Dermis microvascular lymphatic vessel endothelial cell (primary cell): Measurements from ENCODE around the gene MEGF8. TPM values are rescaled to one million over a fixed set of nuclear protein-coding genes. Genes with fewer than 3 reads are reported as not detected.
"Not testable (repeated sequence)": the region's sequence is repeated elsewhere in the genome, so short reads cannot be mapped to it uniquely, and the experiment has no call there.

Source experiments
- DNase-seq, 2 donors: peaks; one replicate each; pipeline versions ENCODE4 v3.0.0 to v3.0.0-alpha.2; 2010; ENCODE audit warnings: low read depth in 2 of 2
- total RNA-seq: library from RNA; depleted of rRNA; stranded (reverse); fragments of >200 nt; gene quantifications from 2 replicates; pipeline ENCODE4 v1.2.1, GENCODE V29; 2014

The MEGF8 gene
- total RNA-seq, 1 donor from 2014 or later, result 15.3 TPM

- DNase-seq, result not testable (repeated sequence)
These were observed 5.9 kb downstream of the MEGF8 start for GRCh38 chr19:42331333-42331732.

- DNase-seq, result no peak
These were observed 6.6 kb downstream of the MEGF8 start for GRCh38 chr19:42332059-42332458.

- no peak for DNase-seq
These were observed 7.6 kb downstream of the MEGF8 start for GRCh38 chr19:42333018-42333417.

- DNase-seq, result no peak
These were observed 8.7 kb downstream of the MEGF8 start for GRCh38 chr19:42333975-42334696.

DNA sequence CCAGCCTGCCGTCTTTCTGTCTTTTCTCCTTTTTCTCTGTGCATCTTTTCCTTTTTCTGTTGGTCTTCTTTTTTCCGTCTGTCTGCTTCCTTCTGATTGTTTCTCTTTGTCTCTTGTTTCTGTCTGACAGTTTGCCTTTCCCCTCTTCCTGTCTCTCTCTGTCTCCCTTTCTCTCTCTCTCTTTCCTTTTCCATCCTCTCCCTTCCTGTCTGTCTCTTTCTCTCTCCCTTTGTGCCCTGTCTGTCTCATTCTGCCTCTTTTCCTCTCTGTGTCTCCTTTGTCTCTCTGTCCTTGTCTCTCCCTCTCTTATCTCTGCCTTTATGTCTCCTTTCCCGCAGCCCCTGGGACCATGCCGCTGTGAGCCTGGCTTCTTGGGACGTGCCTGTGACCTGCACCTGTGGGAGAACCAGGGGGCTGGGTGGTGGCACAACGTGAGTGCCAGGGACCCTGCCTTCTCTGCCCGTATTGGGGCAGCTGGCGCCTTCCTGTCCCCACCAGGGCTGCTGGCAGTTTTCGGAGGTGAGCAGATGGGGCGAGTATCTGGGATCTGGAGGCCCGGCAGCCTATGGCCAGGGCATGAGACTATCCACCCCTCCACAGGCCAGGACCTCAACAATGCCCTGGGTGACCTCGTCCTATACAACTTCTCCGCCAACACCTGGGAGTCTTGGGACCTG lies 9.4 kb downstream of the MEGF8 start:
- DNase-seq, result no peak

DNA sequence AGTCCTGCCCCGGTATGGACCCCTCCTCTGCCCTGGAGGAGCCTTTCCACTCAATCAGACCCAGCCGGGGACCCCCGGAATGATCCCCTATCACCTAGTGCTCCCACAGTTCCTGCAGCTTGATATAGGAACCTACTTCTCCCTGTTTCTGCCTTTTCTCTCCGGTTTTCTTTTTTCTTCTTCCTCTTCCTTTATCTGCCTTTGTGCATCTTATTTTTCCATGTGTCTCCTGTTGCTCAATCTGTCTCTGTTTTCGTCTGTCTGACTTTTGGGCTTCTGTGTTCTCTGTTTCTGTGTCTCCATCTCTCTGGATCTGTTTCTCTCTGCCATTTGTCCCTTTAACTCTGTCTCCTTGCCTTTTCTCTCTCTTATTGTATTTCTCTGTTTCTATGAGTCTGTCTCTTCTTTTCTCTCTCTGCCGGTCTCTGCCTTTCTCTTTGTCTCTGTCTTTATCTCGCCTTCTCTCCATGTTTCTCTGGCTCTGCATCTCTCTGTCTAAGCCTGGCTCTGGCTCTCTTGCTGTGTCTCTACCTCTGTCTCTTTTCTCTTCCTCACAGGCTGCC lies 10.0 kb downstream of the MEGF8 start:
- DNase-seq, result no peak

DNA sequence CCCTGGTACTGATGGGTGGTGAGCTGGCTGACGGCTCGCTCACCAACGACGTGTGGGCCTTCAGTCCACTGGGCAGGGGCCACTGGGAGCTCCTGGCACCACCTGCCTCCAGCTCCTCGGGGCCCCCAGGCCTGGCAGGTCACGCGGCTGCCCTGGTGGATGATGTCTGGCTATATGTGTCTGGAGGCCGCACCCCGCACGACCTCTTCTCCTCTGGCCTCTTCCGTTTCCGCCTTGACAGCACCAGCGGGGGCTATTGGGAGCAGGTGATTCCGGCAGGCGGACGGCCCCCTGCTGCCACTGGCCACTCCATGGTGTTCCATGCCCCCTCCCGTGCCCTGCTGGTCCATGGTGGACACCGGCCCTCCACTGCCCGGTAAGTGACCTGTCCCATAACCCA lies 10.5 kb downstream of the MEGF8 start:
- no peak for DNase-seq

DNA sequence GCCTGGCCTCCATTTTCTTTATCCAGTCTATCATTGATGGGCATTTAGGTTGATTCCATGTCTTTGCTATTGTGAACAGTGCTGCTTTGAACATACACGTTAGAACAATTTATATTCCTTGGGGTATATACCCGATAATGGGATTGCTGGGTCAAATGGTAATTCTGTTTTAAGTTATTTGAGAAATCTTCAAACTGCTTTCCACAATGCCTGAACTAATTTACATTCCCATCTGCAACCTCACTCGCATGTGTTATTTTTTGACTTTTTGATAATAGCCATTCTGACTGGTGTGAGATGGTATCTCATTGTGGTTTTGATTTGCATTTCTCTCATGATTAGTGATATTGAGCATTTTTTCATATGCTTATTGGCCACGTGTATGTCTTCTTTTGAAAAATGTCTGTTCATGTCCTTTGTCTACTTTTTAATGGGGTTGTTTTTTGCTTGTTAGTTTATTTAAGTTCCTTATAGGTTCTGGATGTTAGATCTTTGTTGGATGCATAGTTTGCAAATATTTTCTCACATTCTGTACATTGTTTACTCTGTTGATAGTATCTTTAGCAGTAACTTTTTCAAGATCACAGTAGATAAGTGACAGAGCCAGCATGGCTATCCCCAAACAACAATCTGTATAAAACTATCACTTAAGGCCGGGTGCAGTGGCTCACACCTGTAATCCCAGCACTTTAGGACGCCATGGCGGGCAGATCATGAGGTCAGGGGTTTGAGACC lies 13.9 kb downstream of the MEGF8 start:
- DNase-seq, result not testable (repeated sequence)

- DNase-seq, result not testable (repeated sequence)
These were observed 14.5 kb downstream of the MEGF8 start for GRCh38 chr19:42339922-42340321.

DNA sequence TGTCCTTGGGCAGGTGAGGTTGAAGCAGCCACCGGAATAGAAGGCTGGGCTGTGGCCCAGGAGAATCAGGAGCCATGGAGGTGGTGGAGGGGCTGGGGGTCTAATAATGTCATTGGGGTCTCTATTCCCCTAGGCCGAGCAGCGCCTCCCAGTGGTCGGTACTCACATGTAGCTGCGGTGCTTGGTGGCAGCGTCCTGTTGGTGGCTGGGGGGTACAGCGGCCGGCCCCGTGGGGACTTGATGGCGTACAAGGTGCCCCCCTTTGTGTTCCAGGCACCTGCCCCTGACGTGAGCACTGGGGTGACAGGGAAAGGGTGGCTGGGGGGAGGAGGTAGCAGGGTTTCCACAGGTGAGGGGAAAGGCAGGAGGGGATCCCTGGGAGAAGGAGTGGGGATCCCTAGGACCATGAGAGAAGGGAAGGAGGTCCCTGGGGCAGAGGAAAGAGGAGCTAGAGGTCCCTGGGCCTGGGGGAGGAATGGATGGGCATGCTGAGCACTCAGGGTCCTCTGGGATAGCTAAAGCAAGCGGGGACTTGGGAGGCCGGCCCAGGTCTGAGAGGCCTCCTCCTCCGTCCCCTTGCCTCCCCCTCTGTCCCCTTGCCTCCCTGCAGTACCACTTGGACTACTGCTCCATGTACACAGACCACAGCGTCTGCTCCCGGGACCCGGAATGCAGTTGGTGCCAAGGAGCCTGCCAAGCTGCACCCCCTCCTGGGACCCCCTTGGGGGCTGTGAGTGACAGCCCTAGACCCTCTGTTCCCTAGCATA lies 18.1 kb downstream of the MEGF8 start:
- no peak for DNase-seq

GRCh38 chr19:42344336-42344893 lies 19.0 kb downstream of the MEGF8 start:
- no peak for DNase-seq

GRCh38 chr19:42345191-42345812 lies 19.9 kb downstream of the MEGF8 start:
- DNase-seq, result no peak

- DNase-seq, result no peak
These were observed 22.8 kb downstream of the MEGF8 start for GRCh38 chr19:42348211-42348610.

DNA sequence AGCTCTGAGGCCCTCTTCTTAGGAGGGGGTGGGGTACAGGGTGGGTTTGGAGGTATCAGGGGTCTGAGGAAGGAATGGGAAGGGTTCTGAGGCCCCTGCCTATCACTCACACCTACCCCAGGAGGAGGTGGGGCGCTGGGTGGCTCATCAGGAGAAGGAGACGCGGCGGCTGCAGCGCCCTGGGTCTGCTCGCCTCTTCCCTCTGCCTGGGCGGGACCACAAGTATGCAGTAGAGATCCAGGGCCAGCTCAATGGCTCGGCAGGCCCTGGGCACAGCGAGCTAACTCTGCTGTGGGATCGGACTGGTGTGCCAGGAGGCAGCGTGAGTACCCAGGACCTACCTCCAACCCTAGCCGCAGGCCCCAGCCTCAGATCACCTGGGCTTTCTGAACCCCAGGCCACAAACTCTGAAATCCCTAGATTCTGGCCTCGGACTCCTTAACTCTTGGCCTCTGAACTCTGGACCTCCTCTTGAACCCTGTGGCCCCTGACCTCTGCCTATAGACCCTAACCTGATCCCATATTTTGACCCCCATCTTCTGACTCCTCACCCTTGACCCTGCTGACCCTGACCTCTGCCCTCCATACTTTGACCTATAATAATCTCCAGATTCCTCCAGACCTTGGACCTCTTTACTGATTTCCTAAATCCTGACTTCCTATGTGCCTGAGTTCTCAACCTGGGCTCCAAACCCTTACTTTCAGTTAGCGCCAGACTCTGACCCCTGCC lies 24.1 kb downstream of the MEGF8 start:
- no peak for DNase-seq

DNA sequence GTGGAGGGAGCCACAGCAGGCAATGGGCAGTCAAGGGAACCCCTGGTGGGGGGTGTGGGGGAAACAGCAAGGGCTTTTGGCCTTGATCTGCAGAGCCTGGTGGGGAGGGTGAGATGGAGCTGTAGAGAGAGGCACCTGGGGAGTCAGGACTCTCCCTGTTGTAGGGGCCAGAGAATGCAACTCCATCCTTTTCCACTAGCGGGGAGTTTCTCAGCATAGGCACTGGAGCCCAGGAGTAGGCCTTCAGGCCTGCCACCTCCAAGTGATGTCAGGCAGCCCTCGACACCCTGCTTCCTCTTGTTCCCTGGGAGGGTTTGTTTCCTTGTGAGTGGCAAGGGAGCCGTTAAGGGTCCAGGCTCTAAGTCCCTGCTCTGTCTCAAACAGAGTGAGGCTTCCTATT lies 25.0 kb downstream of the MEGF8 start:
- no peak for DNase-seq

GRCh38 chr19:42351079-42351735 lies 25.8 kb downstream of the MEGF8 start:
- no peak for DNase-seq

GRCh38 chr19:42352301-42353259 lies 27.1 kb downstream of the MEGF8 start:
- DNase-seq, result no peak

DNA sequence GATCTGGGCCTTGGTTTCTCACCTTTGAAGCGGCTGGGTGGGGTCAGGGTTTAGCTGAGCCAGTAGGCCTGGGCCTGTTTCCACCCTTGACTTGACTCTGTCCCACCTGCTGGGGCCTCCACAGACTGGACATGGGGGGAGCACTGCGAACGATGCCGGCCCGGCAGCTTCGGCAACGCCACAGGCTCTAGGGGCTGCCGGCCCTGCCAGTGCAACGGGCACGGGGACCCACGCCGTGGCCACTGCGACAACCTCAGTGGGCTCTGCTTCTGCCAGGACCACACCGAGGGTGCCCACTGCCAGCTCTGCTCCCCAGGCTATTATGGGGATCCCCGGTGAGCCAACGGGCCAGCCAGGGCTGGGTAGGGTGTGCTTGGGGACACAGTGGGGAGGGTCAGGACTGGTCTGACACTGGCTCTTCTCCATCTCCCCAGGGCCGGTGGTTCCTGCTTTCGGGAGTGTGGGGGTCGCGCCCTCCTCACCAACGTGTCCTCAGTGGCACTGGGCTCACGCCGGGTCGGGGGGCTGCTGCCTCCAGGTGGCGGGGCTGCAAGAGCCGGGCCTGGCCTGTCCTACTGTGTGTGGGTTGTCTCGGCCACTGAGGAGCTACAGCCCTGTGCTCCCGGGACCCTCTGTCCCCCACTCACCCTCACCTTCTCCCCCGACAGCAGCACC lies 28.0 kb downstream of the MEGF8 start:
- DNase-seq, result no peak
